HG03342 (cell line): ENCODE results near the gene CLDN18.

ENCODE experiments used
- ATAC-seq: cut with Tn5 transposase; IDR thresholded peaks from one replicate; pipeline ENCODE4 v1.9.1; 2021; ENCODE audit warnings: mild to moderate bottlenecking, moderate library complexity; ENCODE audit not compliant: unreplicated experiment

The CLDN18 gene

GRCh38 chr3:138023754-138024153 lies 13.8 kb downstream of the CLDN18 start:
- ATAC-seq, result no peak

GRCh38 chr3:138025553-138025952 lies 15.6 kb downstream of the CLDN18 start:
- no peak for ATAC-seq

GRCh38 chr3:138027821-138028220 lies 17.9 kb downstream of the CLDN18 start:
- ATAC-seq, result no peak

DNA sequence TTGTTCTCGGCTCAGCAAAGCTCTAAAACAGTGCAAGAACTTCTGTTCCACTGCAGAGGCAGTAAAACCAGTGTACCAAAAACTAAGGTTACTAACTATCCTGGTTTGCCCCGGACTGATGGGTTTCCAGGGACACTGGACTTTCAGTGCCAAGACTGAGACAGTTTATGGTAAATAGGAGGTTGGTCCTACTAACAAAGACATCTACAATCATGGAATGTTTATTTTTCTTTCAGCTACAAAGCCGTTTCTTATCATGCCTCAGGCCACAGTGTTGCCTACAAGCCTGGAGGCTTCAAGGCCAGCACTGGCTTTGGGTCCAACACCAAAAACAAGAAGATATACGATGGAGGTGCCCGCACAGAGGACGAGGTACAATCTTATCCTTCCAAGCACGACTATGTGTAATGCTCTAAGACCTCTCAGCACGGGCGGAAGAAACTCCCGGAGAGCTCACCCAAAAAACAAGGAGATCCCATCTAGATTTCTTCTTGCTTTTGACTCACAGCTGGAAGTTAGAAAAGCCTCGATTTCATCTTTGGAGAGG lies 20.8 kb downstream of the CLDN18 start:
- no peak for ATAC-seq

DNA sequence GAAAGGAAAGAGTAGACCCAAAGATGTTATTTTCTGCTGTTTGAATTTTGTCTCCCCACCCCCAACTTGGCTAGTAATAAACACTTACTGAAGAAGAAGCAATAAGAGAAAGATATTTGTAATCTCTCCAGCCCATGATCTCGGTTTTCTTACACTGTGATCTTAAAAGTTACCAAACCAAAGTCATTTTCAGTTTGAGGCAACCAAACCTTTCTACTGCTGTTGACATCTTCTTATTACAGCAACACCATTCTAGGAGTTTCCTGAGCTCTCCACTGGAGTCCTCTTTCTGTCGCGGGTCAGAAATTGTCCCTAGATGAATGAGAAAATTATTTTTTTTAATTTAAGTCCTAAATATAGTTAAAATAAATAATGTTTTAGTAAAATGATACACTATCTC lies 21.6 kb downstream of the CLDN18 start:
- no peak for ATAC-seq

GRCh38 chr3:138032567-138032966 lies 22.6 kb downstream of the CLDN18 start:
- ATAC-seq, result no peak

DNA sequence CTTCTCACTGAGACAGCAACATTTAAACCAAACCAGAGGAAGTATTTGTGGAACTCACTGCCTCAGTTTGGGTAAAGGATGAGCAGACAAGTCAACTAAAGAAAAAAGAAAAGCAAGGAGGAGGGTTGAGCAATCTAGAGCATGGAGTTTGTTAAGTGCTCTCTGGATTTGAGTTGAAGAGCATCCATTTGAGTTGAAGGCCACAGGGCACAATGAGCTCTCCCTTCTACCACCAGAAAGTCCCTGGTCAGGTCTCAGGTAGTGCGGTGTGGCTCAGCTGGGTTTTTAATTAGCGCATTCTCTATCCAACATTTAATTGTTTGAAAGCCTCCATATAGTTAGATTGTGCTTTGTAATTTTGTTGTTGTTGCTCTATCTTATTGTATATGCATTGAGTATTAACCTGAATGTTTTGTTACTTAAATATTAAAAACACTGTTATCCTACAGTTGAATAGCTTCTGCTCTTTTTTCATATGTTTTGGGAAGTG lies 23.3 kb downstream of the CLDN18 start:
- ATAC-seq, result no peak

- no peak for ATAC-seq
These were observed 25.0 kb downstream of the CLDN18 start for GRCh38 chr3:138034918-138035317.

DNA sequence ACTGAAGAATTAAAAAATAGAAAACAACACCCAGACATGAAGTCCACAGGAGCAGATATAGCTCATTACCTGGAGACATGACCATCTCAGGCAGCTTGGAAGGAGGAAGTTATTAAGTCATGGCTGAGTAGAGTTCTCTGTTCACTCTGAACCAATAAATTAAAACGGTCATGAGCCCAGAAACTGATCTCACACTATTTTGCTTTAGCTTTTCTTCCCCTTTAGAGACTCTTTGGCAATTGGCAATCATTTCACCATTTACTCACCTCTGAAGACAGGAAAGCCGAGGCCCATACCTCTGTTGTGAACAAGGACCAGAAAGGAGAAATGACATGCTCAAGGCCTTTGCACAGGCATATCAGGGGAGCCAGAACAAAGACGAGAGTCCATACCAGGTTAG lies 26.6 kb downstream of the CLDN18 start:
- ATAC-seq, result no peak

DNA sequence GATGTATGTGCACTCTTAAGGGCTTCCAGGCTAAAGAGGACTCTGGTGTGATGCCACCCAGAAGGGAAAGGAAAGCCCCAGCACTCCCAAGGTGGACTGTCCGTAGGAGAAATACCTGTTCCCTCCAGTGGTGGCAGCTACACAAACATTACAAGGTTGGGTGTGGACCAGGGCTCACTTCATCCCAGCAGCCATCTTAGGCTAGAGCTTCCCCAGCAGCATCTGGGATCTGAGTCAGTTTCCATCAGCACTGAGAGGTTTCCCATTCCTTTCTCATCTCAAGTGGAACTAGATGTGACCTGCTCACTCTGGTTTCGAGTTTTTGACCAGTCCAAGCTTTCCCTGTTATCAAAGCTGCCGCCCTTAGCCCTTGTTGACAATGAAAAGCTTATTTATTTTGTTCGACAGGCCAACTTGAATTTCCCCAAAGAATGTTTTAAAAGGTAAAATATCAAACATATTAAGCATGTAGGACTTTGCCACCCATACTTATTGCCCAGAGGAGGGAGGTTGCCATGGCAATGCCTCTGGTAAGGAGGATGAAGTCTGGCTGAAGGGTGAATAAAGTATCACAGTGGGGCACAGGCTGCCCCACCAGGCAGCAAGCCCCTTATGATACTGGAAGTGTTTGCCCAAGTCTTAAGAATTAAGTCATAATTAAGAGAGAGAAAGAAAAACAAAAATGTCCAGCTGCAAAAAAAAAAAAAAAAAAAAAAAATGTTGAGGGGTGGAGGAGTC lies 28.9 kb downstream of the CLDN18 start:
- ATAC-seq, result no peak

- no peak for ATAC-seq
These were observed 32.1 kb downstream of the CLDN18 start for GRCh38 chr3:138042043-138042442.

- no peak for ATAC-seq
These were observed 33.5 kb downstream of the CLDN18 start for GRCh38 chr3:138043266-138044029.

DNA sequence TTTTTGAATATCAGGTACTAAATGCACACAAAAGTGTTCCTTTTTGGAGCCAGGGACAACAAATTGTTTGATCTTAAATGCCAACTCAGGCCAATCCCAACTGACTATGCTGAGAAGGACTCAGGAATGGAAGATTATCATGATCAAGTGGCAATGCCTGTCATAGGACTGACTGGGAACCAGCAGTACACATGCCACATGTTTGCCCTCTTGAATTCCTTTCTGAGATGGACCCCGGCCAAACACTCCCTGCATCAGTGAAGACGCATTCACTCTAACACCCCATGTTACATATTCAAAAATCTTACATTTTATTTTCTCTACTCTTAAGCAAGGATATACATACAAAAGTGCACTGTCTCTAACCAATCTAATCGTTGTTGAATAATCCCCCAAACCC lies 36.1 kb downstream of the CLDN18 start:
- no peak for ATAC-seq

- no peak for ATAC-seq
These were observed 37.0 kb downstream of the CLDN18 start for GRCh38 chr3:138046955-138047354.

GRCh38 chr3:138047596-138048158 lies 37.7 kb downstream of the CLDN18 start:
- ATAC-seq, result no peak

GRCh38 chr3:138049157-138049919 lies 39.4 kb downstream of the CLDN18 start:
- no peak for ATAC-seq

- peak; percentile 76 for ATAC-seq
These were observed 42.2 kb downstream of the CLDN18 start for GRCh38 chr3:138051947-138052802.

GRCh38 chr3:138054057-138054456 lies 44.1 kb downstream of the CLDN18 start:
- no peak for ATAC-seq

- no peak for ATAC-seq
These were observed 47.4 kb downstream of the CLDN18 start for GRCh38 chr3:138057384-138057783.

GRCh38 chr3:138059261-138059660 lies 49.3 kb downstream of the CLDN18 start:
- ATAC-seq, result no peak
